Fibroblast of lung (primary cell): ENCODE results near the gene RIBC2.

ENCODE experiments used
- EZH2 ChIP-seq: IDR thresholded peaks from 2 replicates; pipeline ENCODE4 v1.5.1; 2012; ENCODE audit warnings: low read length, control low read depth, mild to moderate bottlenecking; ENCODE audit errors: missing control alignments
- TF ChIP-seq, protein P1 (sequence below), 2 donors: IDR thresholded peaks in 1 of 2; conservative IDR thresholded peaks in 1 of 2; 1 replicate in 1 of 2; 2 replicates in 1 of 2; pipeline ENCODE4 v1.5.1; 2011 to 2012; ENCODE audit warnings: low read length in 2 of 2, control low read depth in 1 of 2, inconsistent platforms in 1 of 2, low read depth in 1 of 2, mild to moderate bottlenecking in 1 of 2

- TF ChIP-seq EZH2, result no peak
- TF ChIP-seq, protein P1, sequence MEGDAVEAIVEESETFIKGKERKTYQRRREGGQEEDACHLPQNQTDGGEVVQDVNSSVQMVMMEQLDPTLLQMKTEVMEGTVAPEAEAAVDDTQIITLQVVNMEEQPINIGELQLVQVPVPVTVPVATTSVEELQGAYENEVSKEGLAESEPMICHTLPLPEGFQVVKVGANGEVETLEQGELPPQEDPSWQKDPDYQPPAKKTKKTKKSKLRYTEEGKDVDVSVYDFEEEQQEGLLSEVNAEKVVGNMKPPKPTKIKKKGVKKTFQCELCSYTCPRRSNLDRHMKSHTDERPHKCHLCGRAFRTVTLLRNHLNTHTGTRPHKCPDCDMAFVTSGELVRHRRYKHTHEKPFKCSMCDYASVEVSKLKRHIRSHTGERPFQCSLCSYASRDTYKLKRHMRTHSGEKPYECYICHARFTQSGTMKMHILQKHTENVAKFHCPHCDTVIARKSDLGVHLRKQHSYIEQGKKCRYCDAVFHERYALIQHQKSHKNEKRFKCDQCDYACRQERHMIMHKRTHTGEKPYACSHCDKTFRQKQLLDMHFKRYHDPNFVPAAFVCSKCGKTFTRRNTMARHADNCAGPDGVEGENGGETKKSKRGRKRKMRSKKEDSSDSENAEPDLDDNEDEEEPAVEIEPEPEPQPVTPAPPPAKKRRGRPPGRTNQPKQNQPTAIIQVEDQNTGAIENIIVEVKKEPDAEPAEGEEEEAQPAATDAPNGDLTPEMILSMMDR (conservative IDR thresholded peaks at IDR 0.05 in 1 of 2, IDR thresholded peaks at IDR 0.05 in 1 of 2; ENCODE audit: low read depth in 1 of 2, low read length in 2 of 2), result no peak
These were observed 45.7 kb downstream of the RIBC2 start for GRCh38 chr22:45459235-45459634.
